ENCODE results near the gene SLC26A8. TPM values are rescaled to one million over a fixed set of nuclear protein-coding genes. Genes with fewer than 3 reads are reported as not detected.

Gene SLC26A8
- polyA plus RNA-seq, 3 donors, result 0.52 to 1.7 (median 1.5) TPM

- Mint-ChIP-seq H3K4me3 (peak overlapping the region in 1 of 2 donors; percentile 90), H3K9me3 (peaks cover 0 to 3% (median 0%) of the 10 kb centered on the region in 7 donors), H3K4me1 (peaks cover 34% of the 10 kb centered on the region), H3K36me3 (no peaks in the 10 kb centered on the region), H3K27ac (peak overlapping the region in 1 of 7 donors; percentile 55), H3K27me3 (ENCODE audit: low read depth in 3 of 3) (peaks cover 0 to 3% (median 3%) of the 10 kb centered on the region in 3 donors)
- intact Hi-C loops (cut with micrococcal nuclease), result loop anchor here (5.0 to 10.0 kb wide), 2 partner anchors 172 to 269 kb away; partner anchors contain the start of gene BRPF3 (in 2 of the 2)
- Histone ChIP-seq H3K79me2 (ENCODE audit: insufficient read depth, low read length) (peaks cover 80% of the 10 kb centered on the region), H3K4me2 (replicated peaks; ENCODE audit: extremely low read depth, low read length, poor library complexity, severe bottlenecking) (no peak overlapping the region), H3K27ac (ENCODE audit: low read depth in 1 of 2, low read length in 2 of 2) (no peak overlapping the region), H3K4me3 (replicated peaks in 1 of 3; ENCODE audit: low read depth in 2 of 3, low read length in 3 of 3) (no peak overlapping the region), H3K4me1 (ENCODE audit: control insufficient read depth in 1 of 2, insufficient read depth in 2 of 2, low read length in 2 of 2) (peaks cover 30 to 36% of the 10 kb centered on the region in 2 donors), H4K20me1 (ENCODE audit: insufficient read depth, low read length) (peaks cover 8% of the 10 kb centered on the region), H3K36me3 (replicated peaks in 1 of 2; ENCODE audit: control insufficient read depth in 1 of 2, insufficient read depth in 2 of 2, low read length in 2 of 2) (no peaks in the 10 kb centered on the region), H3K9me3 (replicated peaks in 1 of 2; ENCODE audit: control insufficient read depth in 1 of 2, insufficient read depth in 1 of 2, low read length in 2 of 2) (no peaks in the 10 kb centered on the region), H3K9ac (ENCODE audit: insufficient read depth, low read length, poor library complexity, severe bottlenecking) (no peak overlapping the region), H3K27me3 (ENCODE audit: control insufficient read depth in 2 of 2, insufficient read depth in 2 of 2, low read length in 2 of 2) (no peaks in the 10 kb centered on the region), H2AFZ (ENCODE audit: insufficient read depth, low read depth, low read length, poor library complexity, severe bottlenecking) (peak overlapping the region; percentile 79)
- no peak for DNase-seq
- no CpG with 5 or more reads among the region's 1 CpG for WGBS (ENCODE audit: insufficient coverage)
- TF ChIP-seq, protein P1, sequence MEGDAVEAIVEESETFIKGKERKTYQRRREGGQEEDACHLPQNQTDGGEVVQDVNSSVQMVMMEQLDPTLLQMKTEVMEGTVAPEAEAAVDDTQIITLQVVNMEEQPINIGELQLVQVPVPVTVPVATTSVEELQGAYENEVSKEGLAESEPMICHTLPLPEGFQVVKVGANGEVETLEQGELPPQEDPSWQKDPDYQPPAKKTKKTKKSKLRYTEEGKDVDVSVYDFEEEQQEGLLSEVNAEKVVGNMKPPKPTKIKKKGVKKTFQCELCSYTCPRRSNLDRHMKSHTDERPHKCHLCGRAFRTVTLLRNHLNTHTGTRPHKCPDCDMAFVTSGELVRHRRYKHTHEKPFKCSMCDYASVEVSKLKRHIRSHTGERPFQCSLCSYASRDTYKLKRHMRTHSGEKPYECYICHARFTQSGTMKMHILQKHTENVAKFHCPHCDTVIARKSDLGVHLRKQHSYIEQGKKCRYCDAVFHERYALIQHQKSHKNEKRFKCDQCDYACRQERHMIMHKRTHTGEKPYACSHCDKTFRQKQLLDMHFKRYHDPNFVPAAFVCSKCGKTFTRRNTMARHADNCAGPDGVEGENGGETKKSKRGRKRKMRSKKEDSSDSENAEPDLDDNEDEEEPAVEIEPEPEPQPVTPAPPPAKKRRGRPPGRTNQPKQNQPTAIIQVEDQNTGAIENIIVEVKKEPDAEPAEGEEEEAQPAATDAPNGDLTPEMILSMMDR (IDR thresholded peaks at IDR 0.05), result no peak
Observed at GRCh38 chr6:36025260-36025931, 955 bp upstream of the SLC26A8 start.

- H3K4me2 ChIP-seq (replicated peaks; ENCODE audit: extremely low read depth, low read length, poor library complexity, severe bottlenecking), result no peak overlapping the region
- H3K9me3 Mint-ChIP-seq, result peaks cover 0 to 3% (median 0%) of the 10 kb centered on the region in 7 donors
- no peak overlapping the region for H2AFZ ChIP-seq (ENCODE audit: insufficient read depth, low read depth, low read length, poor library complexity, severe bottlenecking)
- H3K27me3 Mint-ChIP-seq (ENCODE audit: low read depth in 3 of 3), result peaks cover 0 to 3% (median 3%) of the 10 kb centered on the region in 3 donors
- H3K27ac ChIP-seq (ENCODE audit: low read depth in 1 of 2, low read length in 2 of 2), result peak overlapping the region in 1 of 2 donors; percentile 75
- DNase-seq, result no peak
- no peak overlapping the region for H3K9ac ChIP-seq (ENCODE audit: insufficient read depth, low read length, poor library complexity, severe bottlenecking)
- no peak overlapping the region for H3K4me3 ChIP-seq (replicated peaks in 1 of 3; ENCODE audit: low read depth in 2 of 3, low read length in 3 of 3)
- no peaks in the 10 kb centered on the region for H3K9me3 ChIP-seq (replicated peaks in 1 of 2; ENCODE audit: control insufficient read depth in 1 of 2, insufficient read depth in 1 of 2, low read length in 2 of 2)
- intact Hi-C loops (cut with micrococcal nuclease), result loop anchor here in 1 of 2 donors (10.0 kb wide), 1 partner anchor 275 kb away; no protein-coding TSS in a partner anchor
- peak overlapping the region in 6 of 7 donors; percentile 15 to 95 (median 81) for H3K27ac Mint-ChIP-seq
- H3K36me3 ChIP-seq (replicated peaks in 1 of 2; ENCODE audit: control insufficient read depth in 1 of 2, insufficient read depth in 2 of 2, low read length in 2 of 2), result no peaks in the 10 kb centered on the region
- peaks cover 45 to 58% of the 10 kb centered on the region in 2 donors for H3K4me1 ChIP-seq (ENCODE audit: control insufficient read depth in 1 of 2, insufficient read depth in 2 of 2, low read length in 2 of 2)
- H3K79me2 ChIP-seq (ENCODE audit: insufficient read depth, low read length), result peaks cover 50% of the 10 kb centered on the region
- peaks cover 61% of the 10 kb centered on the region for H3K4me1 Mint-ChIP-seq
- no peaks in the 10 kb centered on the region for H4K20me1 ChIP-seq (ENCODE audit: insufficient read depth, low read length)
- TF ChIP-seq, protein P1 (IDR thresholded peaks at IDR 0.05), result no peak
- WGBS (ENCODE audit: insufficient coverage), result 57% methylated on average over 1 of the region's 1 CpG
- H3K4me3 Mint-ChIP-seq, result no peak overlapping the region
- no peaks in the 10 kb centered on the region for H3K27me3 ChIP-seq (ENCODE audit: control insufficient read depth in 2 of 2, insufficient read depth in 2 of 2, low read length in 2 of 2)
- peaks cover 0 to 6% of the 10 kb centered on the region in 2 donors for H3K36me3 Mint-ChIP-seq
Observed at GRCh38 chr6:36020154-36020553, 4.3 kb downstream of the SLC26A8 start.

All from CD14-positive monocyte (primary cell).